ENCODE measurements around the gene KIF17. TPM values are rescaled to one million over a fixed set of nuclear protein-coding genes. Genes with fewer than 3 reads are reported as not detected.

The KIF17 gene
- total and polyA plus RNA-seq, 2 of the 4 experiments (the other 2 are of a cell fraction), result 4.5 to 5.7 TPM

- Histone ChIP-seq H2BK15ac (ENCODE audit: low read depth, low read length) (no peak overlapping the region), H3K27me3 (ENCODE audit: control insufficient read depth, insufficient read depth, low read length) (no peaks in the 10 kb centered on the region), H4K8ac (ENCODE audit: low read depth in 2 of 2, low read length in 2 of 2) (no peak overlapping the region), H3K23ac (ENCODE audit: low read depth, low read length) (no peak overlapping the region), H3K9me3 (ENCODE audit: control insufficient read depth, insufficient read depth, low read length) (no peaks in the 10 kb centered on the region), H3K36me3 (ENCODE audit: control insufficient read depth, insufficient read depth, low read length) (peaks cover 6% of the 10 kb centered on the region), H3K14ac (replicated peaks; ENCODE audit: low read depth, low read length) (no peak overlapping the region), H3K4ac (ENCODE audit: low read depth, low read length) (no peak overlapping the region), H3K4me2 (ENCODE audit: low read depth, low read length) (no peak overlapping the region), H2BK120ac (ENCODE audit: low read depth, low read length) (no peak overlapping the region), H4K5ac (ENCODE audit: low read depth, low read length) (no peak overlapping the region), H2AFZ (replicated peaks; ENCODE audit: low read length, poor library complexity) (no peak overlapping the region), H3K56ac (ENCODE audit: extremely low read depth, insufficient read depth, low read length) (no peak overlapping the region), H3K9ac (ENCODE audit: low read depth, low read length) (no peak overlapping the region), H2AK5ac (ENCODE audit: low read depth, low read length) (no peak overlapping the region), H3K4me3 (ENCODE audit: insufficient read depth, low read depth, low read length) (no peak overlapping the region), H4K91ac (ENCODE audit: insufficient read depth, low read depth, low read length) (no peak overlapping the region), H2AK9ac (replicated peaks; ENCODE audit: low read depth, low read length, poor library complexity) (no peak overlapping the region), H3K27ac (ENCODE audit: insufficient read depth, low read length) (no peak overlapping the region), H3K18ac (ENCODE audit: low read depth, low read length) (no peak overlapping the region), H3K79me1 (ENCODE audit: low read depth in 1 of 2, low read length in 2 of 2) (no peaks in the 10 kb centered on the region), H2BK20ac (ENCODE audit: low read depth, low read length) (no peak overlapping the region), H4K20me1 (ENCODE audit: insufficient read depth, low read length) (no peaks in the 10 kb centered on the region), H3K9me1 (ENCODE audit: insufficient read depth, low read length) (no peaks in the 10 kb centered on the region), H3K4me1 (ENCODE audit: control insufficient read depth, insufficient read depth, low read length) (no peaks in the 10 kb centered on the region), H2BK5ac (ENCODE audit: low read depth, low read length, poor library complexity, severe bottlenecking) (no peak overlapping the region)
- TF ChIP-seq NFE2L2 (IDR thresholded peaks at IDR 0.05; ENCODE audit: low read depth, low read length) (no peak), RAD21 (IDR thresholded peaks at IDR 0.05; ENCODE audit: low read length) (no peak), BHLHE40 (IDR thresholded peaks at IDR 0.05; ENCODE audit: low read depth, low read length) (no peak), MAZ (IDR thresholded peaks at IDR 0.05; ENCODE audit: borderline replicate concordance, low read depth, low read length) (no peak), RFX5 (IDR thresholded peaks at IDR 0.05; ENCODE audit: low read depth, low read length) (no peak), MXI1 (IDR thresholded peaks at IDR 0.05; ENCODE audit: borderline replicate concordance, low read depth, low read length) (no peak), CEBPB (IDR thresholded peaks at IDR 0.05; ENCODE audit: low read depth, low read length) (no peak), FOS (IDR thresholded peaks at IDR 0.05; ENCODE audit: low read depth, low read length) (no peak), SMC3 (IDR thresholded peaks at IDR 0.05; ENCODE audit: low read depth, low read length) (no peak), MAFK (IDR thresholded peaks at IDR 0.05; ENCODE audit: low read depth, low read length) (no peak), POLR2A (IDR thresholded peaks at IDR 0.05; ENCODE audit: low read depth, low read length) (no peak)
- TF ChIP-seq, protein P1, sequence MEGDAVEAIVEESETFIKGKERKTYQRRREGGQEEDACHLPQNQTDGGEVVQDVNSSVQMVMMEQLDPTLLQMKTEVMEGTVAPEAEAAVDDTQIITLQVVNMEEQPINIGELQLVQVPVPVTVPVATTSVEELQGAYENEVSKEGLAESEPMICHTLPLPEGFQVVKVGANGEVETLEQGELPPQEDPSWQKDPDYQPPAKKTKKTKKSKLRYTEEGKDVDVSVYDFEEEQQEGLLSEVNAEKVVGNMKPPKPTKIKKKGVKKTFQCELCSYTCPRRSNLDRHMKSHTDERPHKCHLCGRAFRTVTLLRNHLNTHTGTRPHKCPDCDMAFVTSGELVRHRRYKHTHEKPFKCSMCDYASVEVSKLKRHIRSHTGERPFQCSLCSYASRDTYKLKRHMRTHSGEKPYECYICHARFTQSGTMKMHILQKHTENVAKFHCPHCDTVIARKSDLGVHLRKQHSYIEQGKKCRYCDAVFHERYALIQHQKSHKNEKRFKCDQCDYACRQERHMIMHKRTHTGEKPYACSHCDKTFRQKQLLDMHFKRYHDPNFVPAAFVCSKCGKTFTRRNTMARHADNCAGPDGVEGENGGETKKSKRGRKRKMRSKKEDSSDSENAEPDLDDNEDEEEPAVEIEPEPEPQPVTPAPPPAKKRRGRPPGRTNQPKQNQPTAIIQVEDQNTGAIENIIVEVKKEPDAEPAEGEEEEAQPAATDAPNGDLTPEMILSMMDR (conservative IDR thresholded peaks at IDR 0.05; ENCODE audit: low read depth, low read length), result no peak
- TF ChIP-seq, protein P2, sequence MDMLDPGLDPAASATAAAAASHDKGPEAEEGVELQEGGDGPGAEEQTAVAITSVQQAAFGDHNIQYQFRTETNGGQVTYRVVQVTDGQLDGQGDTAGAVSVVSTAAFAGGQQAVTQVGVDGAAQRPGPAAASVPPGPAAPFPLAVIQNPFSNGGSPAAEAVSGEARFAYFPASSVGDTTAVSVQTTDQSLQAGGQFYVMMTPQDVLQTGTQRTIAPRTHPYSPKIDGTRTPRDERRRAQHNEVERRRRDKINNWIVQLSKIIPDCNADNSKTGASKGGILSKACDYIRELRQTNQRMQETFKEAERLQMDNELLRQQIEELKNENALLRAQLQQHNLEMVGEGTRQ (IDR thresholded peaks at IDR 0.05; ENCODE audit: low read depth, low read length), result no peak
- TF ChIP-seq, protein P3, sequence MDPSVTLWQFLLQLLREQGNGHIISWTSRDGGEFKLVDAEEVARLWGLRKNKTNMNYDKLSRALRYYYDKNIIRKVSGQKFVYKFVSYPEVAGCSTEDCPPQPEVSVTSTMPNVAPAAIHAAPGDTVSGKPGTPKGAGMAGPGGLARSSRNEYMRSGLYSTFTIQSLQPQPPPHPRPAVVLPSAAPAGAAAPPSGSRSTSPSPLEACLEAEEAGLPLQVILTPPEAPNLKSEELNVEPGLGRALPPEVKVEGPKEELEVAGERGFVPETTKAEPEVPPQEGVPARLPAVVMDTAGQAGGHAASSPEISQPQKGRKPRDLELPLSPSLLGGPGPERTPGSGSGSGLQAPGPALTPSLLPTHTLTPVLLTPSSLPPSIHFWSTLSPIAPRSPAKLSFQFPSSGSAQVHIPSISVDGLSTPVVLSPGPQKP (IDR thresholded peaks at IDR 0.05; ENCODE audit: borderline replicate concordance, low read depth, low read length), result no peak
- no CpG with 5 or more reads among the region's 1 CpG for WGBS, 2 experiments (ENCODE audit: extremely low coverage in 2 of 2, insufficient read length in 1 of 2)
- dilution Hi-C loops (cut with HindIII; ENCODE audit: low sequenced_read_pairs, unreplicated experiment) (no loop called here), in situ Hi-C loops (cut with MboI; ENCODE audit: low sequenced_read_pairs) (no loop called here), intact Hi-C loops (cut with micrococcal nuclease) (no loop called here)
- DNase-seq (no peak), ATAC-seq (ENCODE audit: low read depth) (no peak)
- CTCF ChIA-PET, result no interaction called here
- BruUV-seq (replicated peaks), result no TSS peak
- POLR2A ChIA-PET (ENCODE audit: unreplicated experiment), result no interaction called here
Measured at GRCh38 chr1:20668581-20668980, 49.2 kb downstream of the KIF17 start.

All from IMR-90 (cell line).